H1 (cell line): ENCODE results near the gene ZCCHC17. TPM values are rescaled to one million over a fixed set of nuclear protein-coding genes. Genes with fewer than 3 reads are reported as not detected.
A peak's percentile ranks its signal among the peaks of the same experiment; 100 is the strongest.

ENCODE experiments used
- CEBPB ChIP-seq: IDR thresholded peaks from 2 replicates; pipeline ENCODE4 v1.6.1; 2012; ENCODE audit warnings: low read depth, low read length
- CHD2 ChIP-seq: IDR thresholded peaks from 2 replicates; pipeline ENCODE4 v1.6.1; 2012; ENCODE audit warnings: low read length, improper control_type of control experiment
- CREB1 ChIP-seq: IDR thresholded peaks from 2 replicates; pipeline ENCODE4 v1.6.1; 2012; ENCODE audit warnings: inconsistent platforms
- EZH2 ChIP-seq: fragments of 200-600 bp; sonication (generic); IDR thresholded peaks from 2 replicates; pipeline ENCODE4 v1.7.1; 2012; ENCODE audit warnings: low read depth, mild to moderate bottlenecking, moderate library complexity, low read length, inconsistent platforms; ENCODE audit not compliant: severe bottlenecking
- FOSL1 ChIP-seq: IDR thresholded peaks from 2 replicates; pipeline ENCODE4 v1.6.1; 2011; ENCODE audit warnings: mild to moderate bottlenecking, low read depth, low read length, moderate library complexity; ENCODE audit not compliant: insufficient read depth
- GTF2F1 ChIP-seq: IDR thresholded peaks from 2 replicates; pipeline ENCODE4 v1.6.1; 2012; ENCODE audit warnings: low read depth, low read length, improper control_type of control experiment, borderline replicate concordance
- HDAC2 ChIP-seq, 2 experiments: fragments of 300-600 bp in 1 of 2; sonication (generic) in 1 of 2; IDR thresholded peaks; 2 replicates each; pipeline ENCODE4 v1.6.1; 2011 to 2012; ENCODE audit warnings: low read depth in 2 of 2, low read length in 2 of 2, mild to moderate bottlenecking in 2 of 2, moderate library complexity in 2 of 2, borderline replicate concordance in 1 of 2, inconsistent platforms in 1 of 2
- HDAC6 ChIP-seq: IDR thresholded peaks from one replicate; pipeline ENCODE4 v1.7.1; 2012; ENCODE audit warnings: low read depth, mild to moderate bottlenecking, inconsistent platforms, low read length, moderate library complexity
- JUN ChIP-seq: IDR thresholded peaks from 2 replicates; pipeline ENCODE4 v1.6.1; 2011; ENCODE audit warnings: low read depth, mild to moderate bottlenecking, improper control_type of control experiment, low read length
- KDM4A ChIP-seq: IDR thresholded peaks from one replicate; pipeline ENCODE4 v1.7.1; 2012; ENCODE audit warnings: low read depth, mild to moderate bottlenecking, moderate library complexity, low read length, inconsistent platforms; ENCODE audit not compliant: severe bottlenecking
- KDM5A ChIP-seq: fragments of 200-600 bp; IDR thresholded peaks from 2 replicates; pipeline ENCODE4 v1.7.1; 2012; ENCODE audit warnings: mild to moderate bottlenecking, low read length, inconsistent platforms, mixed read lengths
- MAX ChIP-seq: IDR thresholded peaks from 2 replicates; pipeline ENCODE4 v1.6.1; 2012; ENCODE audit warnings: inconsistent platforms
- POLR2A ChIP-seq, 2 experiments: IDR thresholded peaks; 1 replicate in 1 of 2; 2 replicates in 1 of 2; pipeline ENCODE4 v1.6.1; 2011; ENCODE audit warnings: low read depth in 2 of 2, low read length in 2 of 2, mild to moderate bottlenecking in 2 of 2; ENCODE audit errors: control extremely low read depth in 1 of 2
- POLR2AphosphoS5 ChIP-seq: IDR thresholded peaks from 2 replicates; pipeline ENCODE4 v1.6.1; 2011; ENCODE audit warnings: low read depth, low read length
- RAD21 ChIP-seq, 2 experiments: IDR thresholded peaks in 1 of 2; conservative IDR thresholded peaks in 1 of 2; 2 replicates each; pipeline ENCODE4 v1.6.1; 2011; ENCODE audit warnings: low read depth in 2 of 2, low read length in 2 of 2, improper control_type of control experiment in 1 of 2, inconsistent platforms in 1 of 2, mild to moderate bottlenecking in 1 of 2, moderate library complexity in 1 of 2
- RXRA ChIP-seq: IDR thresholded peaks from 2 replicates; pipeline ENCODE4 v1.6.1; 2011; ENCODE audit warnings: low read depth, mild to moderate bottlenecking, low read length, moderate library complexity; ENCODE audit not compliant: insufficient read depth
- TAF1 ChIP-seq: IDR thresholded peaks from 2 replicates; pipeline ENCODE4 v1.6.1; 2011; ENCODE audit warnings: mild to moderate bottlenecking, low read depth, low read length
- TCF12 ChIP-seq: IDR thresholded peaks from 2 replicates; pipeline ENCODE4 v1.6.1; 2011; ENCODE audit warnings: low read depth, mild to moderate bottlenecking, low read length
- YY1 ChIP-seq: IDR thresholded peaks from 2 replicates; pipeline ENCODE4 v1.6.1; 2011; ENCODE audit warnings: low read depth, mild to moderate bottlenecking, low read length
- ZNF274 ChIP-seq: IDR thresholded peaks from 2 replicates; pipeline ENCODE4 v1.7.0; 2012; ENCODE audit warnings: low read length, borderline replicate concordance; ENCODE audit errors: extremely low read depth
- polyA plus RNA-seq, 7 experiments: library from polyadenylated mRNA; depleted of rRNA in 3 of 7; stranded (reverse) in 5 of 7; unstranded in 2 of 7; fragments of >200 nt in 5 of 7; fragments of 200-250 nt in 2 of 7; gene quantifications; 1 replicate in 5 of 7; 2 replicates in 1 of 7; 4 replicates in 1 of 7; pipeline versions ENCODE4 v1.2.1 to v1.2.3, GENCODE V29; 2011 to 2013; ENCODE audit warnings: missing spikeins in 2 of 7, mixed read lengths in 2 of 7
- total RNA-seq: library from RNA; stranded (reverse); fragmentation: NEBNext Ultra II Directional; extraction: Animal tissue kit (Norgen Biotek cat#: 25700); gene quantifications from 2 replicates; pipeline ENCODE4 v1.2.1, GENCODE V29; 2021
- TF ChIP-seq, protein P1 (sequence below), 3 experiments: IDR thresholded peaks; 1 replicate in 2 of 3; 2 replicates in 1 of 3; pipeline versions ENCODE4 v1.5.1 to v1.6.1; 2011; ENCODE audit warnings: low read length in 3 of 3, mild to moderate bottlenecking in 3 of 3, inconsistent platforms in 2 of 3, low read depth in 1 of 3, moderate library complexity in 1 of 3; ENCODE audit not compliant: insufficient read depth in 1 of 3; ENCODE audit errors: control extremely low read depth in 1 of 3

The ZCCHC17 gene
- total and polyA plus RNA-seq, 2 of the 8 experiments (the other 6 are each of a cell fraction or from before 2014, with no cell fraction given) = 51.6 to 59.3 TPM

GRCh38 chr1:31412732-31413404, 116.0 kb downstream of the ZCCHC17 start, which contains the start of gene SERINC2 (continued):
- TF ChIP-seq FOSL1 (no peak), CHD2 (no peak), GTF2F1 (no peak), CEBPB (no peak), TCF12 (no peak), HDAC2 (IDR thresholded peaks at IDR 0.05; ENCODE audit: borderline replicate concordance in 1 of 2, low read depth in 2 of 2, low read length in 2 of 2) (no peak), TAF1 (0 out of 2 replicates have a peak, but pooled peaks have one; percentile 52), HDAC6 (no peak), JUN (no peak), MAX (no peak; the same call in 1 of the 2 replicates), ZNF274 (no peak), KDM5A (no peak), EZH2 (no peak), YY1 (peak; percentile 51; the same call in 1 of the 2 replicates), KDM4A (no peak), CREB1 (no peak), RXRA (no peak), POLR2AphosphoS5 (no peak), POLR2A (IDR thresholded peaks at IDR 0.05; ENCODE audit: control extremely low read depth in 1 of 2, low read depth in 2 of 2, low read length in 2 of 2) (peak in 1 of 2 experiments; percentile 55; a peak in 2 of 3 replicates), RAD21 (IDR thresholded peaks at IDR 0.05 in 1 of 2, conservative IDR thresholded peaks at IDR 0.05 in 1 of 2; ENCODE audit: low read depth in 2 of 2, low read length in 2 of 2) (no peak)
- TF ChIP-seq, protein P1, sequence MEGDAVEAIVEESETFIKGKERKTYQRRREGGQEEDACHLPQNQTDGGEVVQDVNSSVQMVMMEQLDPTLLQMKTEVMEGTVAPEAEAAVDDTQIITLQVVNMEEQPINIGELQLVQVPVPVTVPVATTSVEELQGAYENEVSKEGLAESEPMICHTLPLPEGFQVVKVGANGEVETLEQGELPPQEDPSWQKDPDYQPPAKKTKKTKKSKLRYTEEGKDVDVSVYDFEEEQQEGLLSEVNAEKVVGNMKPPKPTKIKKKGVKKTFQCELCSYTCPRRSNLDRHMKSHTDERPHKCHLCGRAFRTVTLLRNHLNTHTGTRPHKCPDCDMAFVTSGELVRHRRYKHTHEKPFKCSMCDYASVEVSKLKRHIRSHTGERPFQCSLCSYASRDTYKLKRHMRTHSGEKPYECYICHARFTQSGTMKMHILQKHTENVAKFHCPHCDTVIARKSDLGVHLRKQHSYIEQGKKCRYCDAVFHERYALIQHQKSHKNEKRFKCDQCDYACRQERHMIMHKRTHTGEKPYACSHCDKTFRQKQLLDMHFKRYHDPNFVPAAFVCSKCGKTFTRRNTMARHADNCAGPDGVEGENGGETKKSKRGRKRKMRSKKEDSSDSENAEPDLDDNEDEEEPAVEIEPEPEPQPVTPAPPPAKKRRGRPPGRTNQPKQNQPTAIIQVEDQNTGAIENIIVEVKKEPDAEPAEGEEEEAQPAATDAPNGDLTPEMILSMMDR (IDR thresholded peaks at IDR 0.05; ENCODE audit: control extremely low read depth in 1 of 3, insufficient read depth in 1 of 3, low read depth in 1 of 3, low read length in 3 of 3) = no peak
